ENCODE data around the gene DNAJC10.

Gene DNAJC10

DNA sequence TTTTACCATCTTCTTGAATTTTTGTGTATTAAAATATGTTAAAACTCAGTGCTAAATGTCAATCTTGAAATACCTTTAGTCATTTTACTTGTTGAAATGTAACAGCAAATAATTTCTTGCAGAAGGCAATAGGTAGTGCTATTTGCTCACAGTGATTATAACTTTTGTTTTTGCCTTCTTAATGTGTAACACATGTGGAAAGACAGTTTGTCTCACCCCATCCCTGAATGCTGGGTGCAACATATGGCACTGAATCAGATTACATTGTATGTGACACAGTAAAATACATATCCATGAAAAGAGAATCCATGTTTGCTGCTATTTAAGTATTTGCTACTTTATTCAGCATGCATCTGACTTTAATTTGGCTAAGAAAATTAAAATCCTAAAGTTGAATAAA is 115.0 kb downstream of the DNAJC10 start:
- DNase-seq (ENCODE audit: low read depth), result no peak
- no peak overlapping the region for H3K4me3 ChIP-seq (replicated peaks; ENCODE audit: low read depth, low read length)
- TF ChIP-seq, protein P1, sequence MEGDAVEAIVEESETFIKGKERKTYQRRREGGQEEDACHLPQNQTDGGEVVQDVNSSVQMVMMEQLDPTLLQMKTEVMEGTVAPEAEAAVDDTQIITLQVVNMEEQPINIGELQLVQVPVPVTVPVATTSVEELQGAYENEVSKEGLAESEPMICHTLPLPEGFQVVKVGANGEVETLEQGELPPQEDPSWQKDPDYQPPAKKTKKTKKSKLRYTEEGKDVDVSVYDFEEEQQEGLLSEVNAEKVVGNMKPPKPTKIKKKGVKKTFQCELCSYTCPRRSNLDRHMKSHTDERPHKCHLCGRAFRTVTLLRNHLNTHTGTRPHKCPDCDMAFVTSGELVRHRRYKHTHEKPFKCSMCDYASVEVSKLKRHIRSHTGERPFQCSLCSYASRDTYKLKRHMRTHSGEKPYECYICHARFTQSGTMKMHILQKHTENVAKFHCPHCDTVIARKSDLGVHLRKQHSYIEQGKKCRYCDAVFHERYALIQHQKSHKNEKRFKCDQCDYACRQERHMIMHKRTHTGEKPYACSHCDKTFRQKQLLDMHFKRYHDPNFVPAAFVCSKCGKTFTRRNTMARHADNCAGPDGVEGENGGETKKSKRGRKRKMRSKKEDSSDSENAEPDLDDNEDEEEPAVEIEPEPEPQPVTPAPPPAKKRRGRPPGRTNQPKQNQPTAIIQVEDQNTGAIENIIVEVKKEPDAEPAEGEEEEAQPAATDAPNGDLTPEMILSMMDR (IDR thresholded peaks at IDR 0.05; ENCODE audit: low read length, missing control alignments), result no peak

DNA sequence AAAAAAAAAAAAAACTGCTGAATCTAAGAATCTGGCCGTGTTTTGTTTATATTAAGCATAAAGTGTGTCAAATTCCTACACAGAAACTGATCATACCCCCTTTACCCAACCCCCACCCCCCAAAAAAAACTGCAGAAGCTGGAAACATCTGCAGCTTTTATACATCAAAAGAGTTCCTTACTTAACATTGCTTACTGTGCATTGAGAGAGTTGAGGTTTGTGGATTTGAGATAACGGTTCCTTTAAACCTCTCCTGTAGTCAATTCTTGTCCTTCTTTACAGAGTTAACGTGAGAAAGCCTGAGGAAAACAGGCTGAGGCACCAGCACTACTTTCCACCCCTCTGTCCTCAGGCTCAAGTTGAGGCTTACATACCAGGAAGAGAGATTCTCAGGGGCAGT is 115.9 kb downstream of the DNAJC10 start:
- TF ChIP-seq, protein P1 (IDR thresholded peaks at IDR 0.05; ENCODE audit: low read length, missing control alignments), result no peak
- no peak for DNase-seq (ENCODE audit: low read depth)
- no peak overlapping the region for H3K4me3 ChIP-seq (replicated peaks; ENCODE audit: low read depth, low read length)

DNA sequence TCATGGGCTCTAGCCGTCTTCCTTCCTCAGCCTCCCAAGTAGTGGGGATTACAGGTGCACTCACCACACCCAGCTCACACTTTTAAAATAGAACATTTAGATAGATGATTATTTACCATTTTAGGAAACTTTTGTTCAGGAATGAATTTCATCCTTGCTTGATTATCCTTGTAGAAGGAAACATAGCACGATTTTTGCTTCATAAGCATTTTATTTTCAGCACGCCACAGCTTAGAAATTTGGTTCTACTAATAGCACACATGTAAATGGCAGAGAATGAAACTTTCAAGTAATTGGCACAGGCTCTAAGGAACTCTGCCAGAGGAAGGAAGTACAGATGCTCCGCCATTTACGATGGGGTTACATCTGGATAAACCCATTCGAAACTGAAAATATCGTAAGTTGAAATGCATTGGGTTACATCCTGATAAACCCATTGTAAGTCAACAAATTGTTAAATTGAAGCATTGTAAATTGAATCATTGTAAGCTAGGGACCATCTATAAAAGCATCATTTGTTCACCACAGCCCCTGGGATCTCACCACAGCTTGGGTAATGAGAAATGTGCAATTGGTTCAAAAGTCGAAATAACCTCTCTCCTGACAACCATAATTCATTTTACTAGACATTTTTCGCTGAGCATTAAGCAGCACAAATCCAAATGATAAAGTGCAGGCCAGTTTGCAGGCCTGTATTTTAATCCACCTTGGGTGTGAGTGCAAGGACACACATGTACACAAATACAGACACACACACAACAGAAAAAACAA is 117.2 kb downstream of the DNAJC10 start:
- DNase-seq (ENCODE audit: low read depth), result no peak
- H3K4me3 ChIP-seq (replicated peaks; ENCODE audit: low read depth, low read length), result no peak overlapping the region
- TF ChIP-seq, protein P1 (IDR thresholded peaks at IDR 0.05; ENCODE audit: low read length, missing control alignments), result no peak

DNA sequence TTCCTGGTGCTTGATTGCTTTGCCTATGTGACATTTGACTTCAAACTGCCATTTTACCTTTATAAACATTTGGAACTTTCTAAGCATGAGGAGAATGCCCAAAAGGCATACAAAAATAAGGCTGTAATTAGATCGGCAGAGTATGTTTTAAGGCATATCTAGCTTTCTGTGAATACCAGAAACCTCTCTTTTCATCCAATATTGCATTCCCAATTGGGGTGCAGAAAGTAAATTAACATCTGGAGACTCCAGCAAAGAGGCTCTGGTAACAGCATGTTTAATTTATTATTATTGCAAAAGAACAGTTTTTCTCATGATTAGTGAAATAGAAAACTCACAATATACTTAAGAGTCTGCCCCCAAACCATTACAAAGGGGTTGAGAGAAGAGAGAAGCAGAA is 118.2 kb downstream of the DNAJC10 start:
- TF ChIP-seq, protein P1 (IDR thresholded peaks at IDR 0.05; ENCODE audit: low read length, missing control alignments), result no peak
- no peak for DNase-seq (ENCODE audit: low read depth)
- H3K4me3 ChIP-seq (replicated peaks; ENCODE audit: low read depth, low read length), result no peak overlapping the region

DNA sequence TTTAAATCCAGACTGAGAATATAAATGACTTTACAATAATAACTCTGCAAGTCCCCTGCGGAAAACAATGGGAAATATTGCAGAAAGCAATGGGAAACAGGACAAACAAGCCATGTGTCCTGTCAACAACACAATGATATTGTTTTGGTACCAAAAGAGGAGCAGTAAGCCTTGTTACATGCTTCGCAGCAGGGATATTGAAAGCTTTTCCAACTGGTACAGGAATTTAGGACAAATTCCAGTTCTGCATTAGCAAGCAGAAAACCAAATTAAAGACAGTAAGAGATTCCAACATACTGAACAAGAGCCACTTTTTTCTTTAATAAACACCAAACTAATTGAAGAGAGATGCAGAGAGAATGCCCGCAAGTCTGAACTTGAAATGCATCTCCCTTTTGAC is 120.4 kb downstream of the DNAJC10 start:
- DNase-seq (ENCODE audit: low read depth), result no peak
- TF ChIP-seq, protein P1 (IDR thresholded peaks at IDR 0.05; ENCODE audit: low read length, missing control alignments), result no peak
- H3K4me3 ChIP-seq (replicated peaks; ENCODE audit: low read depth, low read length), result no peak overlapping the region
